HEK293 (cell line): ENCODE data around the gene PRKAG2.

ENCODE experiments used
- CTCF ChIA-PET: fragments of 350-600 bp; formaldehyde crosslinking; extraction: SDS; loops from one replicate; lab custom pipeline; 2021; ENCODE audit warnings: antibody characterized with exemption; lab: Yijun Ruan, JAX
- POLR2A ChIA-PET: fragments of 300-600 bp; formaldehyde crosslinking; extraction: SDS; loops from one replicate; lab custom pipeline; 2020; ENCODE audit warnings: antibody characterized with exemption, inconsistent platforms; lab: Yijun Ruan, JAX
- H3K27ac ChIP-seq: fragments of 200-500 bp; sonication (Bioruptor generic); 2 replicates; pipeline ENCODE4 v1.5.1; 2014; ENCODE audit warnings: low read depth, low read length, control low read depth, inconsistent platforms; ENCODE audit errors: extremely low read depth
- H3K36me3 ChIP-seq, 2 experiments: fragments of 200-500 bp in 1 of 2; sonication (Bioruptor generic) in 1 of 2; 1 replicate in 1 of 2; 2 replicates in 1 of 2; pipeline ENCODE4 v1.5.1; 2014 to 2017; ENCODE audit warnings: inconsistent platforms in 2 of 2, low read length in 2 of 2; ENCODE audit not compliant: control insufficient read depth in 2 of 2, insufficient read depth in 1 of 2
- H3K4me1 ChIP-seq: fragments of 200-500 bp; sonication (Bioruptor generic); 2 replicates; pipeline ENCODE4 v1.5.1; 2014; ENCODE audit warnings: mild to moderate bottlenecking, low read length, inconsistent platforms; ENCODE audit not compliant: control insufficient read depth, insufficient read depth
- H3K4me3 ChIP-seq: 2 replicates; pipeline ENCODE4 v1.5.1; 2011; ENCODE audit warnings: low read depth, mild to moderate bottlenecking, control low read depth, low read length, moderate library complexity
- H3K9me3 ChIP-seq: fragments of 200-500 bp; sonication (Bioruptor generic); 2 replicates; pipeline ENCODE4 v1.5.1; 2014; ENCODE audit warnings: low read depth, low read length, inconsistent platforms; ENCODE audit not compliant: control insufficient read depth, insufficient read depth
- RBAK ChIP-seq: fragments of 450-650 bp; formaldehyde crosslinking; IDR thresholded peaks from 2 replicates; pipeline ENCODE4 v1.5.1; 2016; ENCODE audit warnings: missing biosample characterization, missing genetic modification characterization
- ZNF114 ChIP-seq: fragments of 450-650 bp; formaldehyde crosslinking; IDR thresholded peaks from 2 replicates; pipeline ENCODE4 v1.5.0; 2017; ENCODE audit warnings: missing biosample characterization, missing genetic modification characterization
- ZNF121 ChIP-seq: fragments of 450-650 bp; formaldehyde crosslinking; IDR thresholded peaks from 2 replicates; pipeline ENCODE4 v1.5.1; 2016; ENCODE audit warnings: missing biosample characterization, missing genetic modification characterization
- ZNF202 ChIP-seq: fragments of 450-650 bp; formaldehyde crosslinking; IDR thresholded peaks from 2 replicates; pipeline ENCODE4 v1.5.1; 2016; ENCODE audit warnings: missing biosample characterization, missing genetic modification characterization, borderline replicate concordance
- ZNF221 ChIP-seq: fragments of 450-650 bp; formaldehyde crosslinking; IDR thresholded peaks from 2 replicates; pipeline ENCODE4 v1.5.1; 2017; ENCODE audit warnings: missing biosample characterization, missing genetic modification characterization, borderline replicate concordance
- ZNF266 ChIP-seq: fragments of 450-650 bp; formaldehyde crosslinking; IDR thresholded peaks from 2 replicates; pipeline ENCODE4 v1.5.1; 2016; ENCODE audit warnings: missing biosample characterization, missing genetic modification characterization, low read depth
- ZNF473 ChIP-seq: fragments of 450-650 bp; formaldehyde crosslinking; IDR thresholded peaks from 2 replicates; pipeline ENCODE4 v1.5.1; 2017; ENCODE audit warnings: missing biosample characterization, missing genetic modification characterization
- ZNF544 ChIP-seq: fragments of 450-650 bp; formaldehyde crosslinking; IDR thresholded peaks from 2 replicates; pipeline ENCODE4 v1.5.0; 2017; ENCODE audit warnings: missing biosample characterization, missing genetic modification characterization
- ZNF561 ChIP-seq: fragments of 450-650 bp; IDR thresholded peaks from 2 replicates; pipeline ENCODE4 v1.5.1; 2018; ENCODE audit warnings: missing biosample characterization, missing genetic modification characterization, borderline replicate concordance
- ZNF596 ChIP-seq: fragments of 450-650 bp; IDR thresholded peaks from 2 replicates; pipeline ENCODE4 v1.5.0; 2018; ENCODE audit warnings: missing biosample characterization, mild to moderate bottlenecking, missing genetic modification characterization, moderate library complexity
- TF ChIP-seq, protein P1 (sequence below): fragments of 450-650 bp; formaldehyde crosslinking; IDR thresholded peaks from 2 replicates; pipeline ENCODE4 v1.5.1; 2016; ENCODE audit warnings: missing biosample characterization, missing genetic modification characterization
- TF ChIP-seq, protein P2 (sequence below): fragments of 450-650 bp; formaldehyde crosslinking; IDR thresholded peaks from 2 replicates; pipeline ENCODE4 v1.5.1; 2016; ENCODE audit warnings: missing biosample characterization, missing genetic modification characterization
- TF ChIP-seq, protein P3 (sequence below): fragments of 450-650 bp; formaldehyde crosslinking; IDR thresholded peaks from 2 replicates; pipeline ENCODE4 v1.5.1; 2016; ENCODE audit warnings: missing biosample characterization, missing genetic modification characterization
- TF ChIP-seq, protein P4 (sequence below): fragments of 450-650 bp; IDR thresholded peaks from 2 replicates; pipeline ENCODE4 v1.5.1; 2018; ENCODE audit warnings: missing biosample characterization, missing genetic modification characterization
- TF ChIP-seq, protein P5 (sequence below): fragments of 450-650 bp; formaldehyde crosslinking; conservative IDR thresholded peaks from 2 replicates; pipeline ENCODE4 v1.5.1; 2016; ENCODE audit warnings: low read depth, missing biosample characterization, missing genetic modification characterization
- TF ChIP-seq, protein P6 (sequence below): fragments of 450-650 bp; formaldehyde crosslinking; IDR thresholded peaks from 2 replicates; pipeline ENCODE4 v1.5.1; 2016; ENCODE audit warnings: missing biosample characterization, missing genetic modification characterization

PRKAG2 gene

DNA sequence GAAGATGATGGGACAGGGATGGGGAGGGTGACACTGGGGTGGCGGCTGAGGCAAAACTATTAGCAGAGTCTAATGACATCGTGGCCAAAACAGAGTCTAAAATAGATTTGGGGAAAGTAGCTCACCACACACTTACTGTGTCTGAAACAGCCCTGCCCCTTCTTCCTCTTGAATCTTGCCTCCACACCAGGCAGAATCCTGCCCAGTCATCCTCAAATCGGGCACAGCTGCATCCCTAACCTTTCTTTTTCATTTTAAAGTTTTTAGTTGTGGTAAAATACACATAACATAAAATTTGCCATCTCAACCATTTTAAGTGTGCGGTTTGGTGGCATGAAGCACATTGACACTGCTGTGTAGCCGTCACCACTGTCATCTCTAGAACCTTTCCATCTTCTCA lies 90.0 kb downstream of the PRKAG2 start (continued):
- TF ChIP-seq ZNF596 (tag by site-specific recombination) = no peak
- TF ChIP-seq, protein P1, sequence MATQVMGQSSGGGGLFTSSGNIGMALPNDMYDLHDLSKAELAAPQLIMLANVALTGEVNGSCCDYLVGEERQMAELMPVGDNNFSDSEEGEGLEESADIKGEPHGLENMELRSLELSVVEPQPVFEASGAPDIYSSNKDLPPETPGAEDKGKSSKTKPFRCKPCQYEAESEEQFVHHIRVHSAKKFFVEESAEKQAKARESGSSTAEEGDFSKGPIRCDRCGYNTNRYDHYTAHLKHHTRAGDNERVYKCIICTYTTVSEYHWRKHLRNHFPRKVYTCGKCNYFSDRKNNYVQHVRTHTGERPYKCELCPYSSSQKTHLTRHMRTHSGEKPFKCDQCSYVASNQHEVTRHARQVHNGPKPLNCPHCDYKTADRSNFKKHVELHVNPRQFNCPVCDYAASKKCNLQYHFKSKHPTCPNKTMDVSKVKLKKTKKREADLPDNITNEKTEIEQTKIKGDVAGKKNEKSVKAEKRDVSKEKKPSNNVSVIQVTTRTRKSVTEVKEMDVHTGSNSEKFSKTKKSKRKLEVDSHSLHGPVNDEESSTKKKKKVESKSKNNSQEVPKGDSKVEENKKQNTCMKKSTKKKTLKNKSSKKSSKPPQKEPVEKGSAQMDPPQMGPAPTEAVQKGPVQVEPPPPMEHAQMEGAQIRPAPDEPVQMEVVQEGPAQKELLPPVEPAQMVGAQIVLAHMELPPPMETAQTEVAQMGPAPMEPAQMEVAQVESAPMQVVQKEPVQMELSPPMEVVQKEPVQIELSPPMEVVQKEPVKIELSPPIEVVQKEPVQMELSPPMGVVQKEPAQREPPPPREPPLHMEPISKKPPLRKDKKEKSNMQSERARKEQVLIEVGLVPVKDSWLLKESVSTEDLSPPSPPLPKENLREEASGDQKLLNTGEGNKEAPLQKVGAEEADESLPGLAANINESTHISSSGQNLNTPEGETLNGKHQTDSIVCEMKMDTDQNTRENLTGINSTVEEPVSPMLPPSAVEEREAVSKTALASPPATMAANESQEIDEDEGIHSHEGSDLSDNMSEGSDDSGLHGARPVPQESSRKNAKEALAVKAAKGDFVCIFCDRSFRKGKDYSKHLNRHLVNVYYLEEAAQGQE (tag by site-specific recombination) = no peak
- no peak for TF ChIP-seq ZNF121
- no peak for TF ChIP-seq ZNF544 (tag by site-specific recombination)
- no peak for TF ChIP-seq ZNF202
- no peak for TF ChIP-seq ZNF561 (tag by site-specific recombination)
- TF ChIP-seq ZNF473 (tag by site-specific recombination) = no peak
- TF ChIP-seq RBAK = no peak

DNA sequence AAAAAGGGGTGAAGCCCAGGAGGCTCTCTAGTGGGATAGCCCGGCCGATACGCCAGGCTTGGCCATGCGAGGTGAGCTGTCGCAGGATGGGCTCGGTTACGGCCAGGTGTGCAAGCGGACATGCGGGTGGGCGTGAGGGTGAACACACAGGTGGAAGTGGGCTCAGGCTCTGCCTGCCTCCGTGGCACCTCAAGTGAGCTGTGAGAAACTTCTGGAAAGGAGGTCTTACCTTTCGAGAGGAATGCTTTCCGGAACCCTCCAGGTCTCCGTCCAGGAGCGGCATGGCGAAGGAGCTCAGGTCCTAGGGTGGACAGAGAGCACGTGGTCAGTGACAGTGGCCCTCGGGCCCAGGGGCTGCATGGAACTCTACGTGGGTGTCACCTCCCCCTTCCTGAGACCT lies 90.7 kb downstream of the PRKAG2 start:
- ChIA-PET CTCF (interaction anchor here (0.7 kb wide), 1 partner anchor 73 kb away, joined by 3 read pairs; no protein-coding TSS in a partner anchor), POLR2A (no interaction called here)
- TF ChIP-seq, protein P2, sequence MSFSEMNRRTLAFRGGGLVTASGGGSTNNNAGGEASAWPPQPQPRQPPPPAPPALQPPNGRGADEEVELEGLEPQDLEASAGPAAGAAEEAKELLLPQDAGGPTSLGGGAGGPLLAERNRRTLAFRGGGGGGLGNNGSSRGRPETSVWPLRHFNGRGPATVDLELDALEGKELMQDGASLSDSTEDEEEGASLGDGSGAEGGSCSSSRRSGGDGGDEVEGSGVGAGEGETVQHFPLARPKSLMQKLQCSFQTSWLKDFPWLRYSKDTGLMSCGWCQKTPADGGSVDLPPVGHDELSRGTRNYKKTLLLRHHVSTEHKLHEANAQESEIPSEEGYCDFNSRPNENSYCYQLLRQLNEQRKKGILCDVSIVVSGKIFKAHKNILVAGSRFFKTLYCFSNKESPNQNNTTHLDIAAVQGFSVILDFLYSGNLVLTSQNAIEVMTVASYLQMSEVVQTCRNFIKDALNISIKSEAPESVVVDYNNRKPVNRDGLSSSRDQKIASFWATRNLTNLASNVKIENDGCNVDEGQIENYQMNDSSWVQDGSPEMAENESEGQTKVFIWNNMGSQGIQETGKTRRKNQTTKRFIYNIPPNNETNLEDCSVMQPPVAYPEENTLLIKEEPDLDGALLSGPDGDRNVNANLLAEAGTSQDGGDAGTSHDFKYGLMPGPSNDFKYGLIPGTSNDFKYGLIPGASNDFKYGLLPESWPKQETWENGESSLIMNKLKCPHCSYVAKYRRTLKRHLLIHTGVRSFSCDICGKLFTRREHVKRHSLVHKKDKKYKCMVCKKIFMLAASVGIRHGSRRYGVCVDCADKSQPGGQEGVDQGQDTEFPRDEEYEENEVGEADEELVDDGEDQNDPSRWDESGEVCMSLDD (tag by site-specific recombination) = no peak
- TF ChIP-seq, protein P3, sequence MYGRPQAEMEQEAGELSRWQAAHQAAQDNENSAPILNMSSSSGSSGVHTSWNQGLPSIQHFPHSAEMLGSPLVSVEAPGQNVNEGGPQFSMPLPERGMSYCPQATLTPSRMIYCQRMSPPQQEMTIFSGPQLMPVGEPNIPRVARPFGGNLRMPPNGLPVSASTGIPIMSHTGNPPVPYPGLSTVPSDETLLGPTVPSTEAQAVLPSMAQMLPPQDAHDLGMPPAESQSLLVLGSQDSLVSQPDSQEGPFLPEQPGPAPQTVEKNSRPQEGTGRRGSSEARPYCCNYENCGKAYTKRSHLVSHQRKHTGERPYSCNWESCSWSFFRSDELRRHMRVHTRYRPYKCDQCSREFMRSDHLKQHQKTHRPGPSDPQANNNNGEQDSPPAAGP = no peak
- TF ChIP-seq ZNF114 (tag by site-specific recombination) (no peak), ZNF266 (tag by site-specific recombination) (no peak), ZNF221 (tag by site-specific recombination) (no peak)
- TF ChIP-seq, protein P4, sequence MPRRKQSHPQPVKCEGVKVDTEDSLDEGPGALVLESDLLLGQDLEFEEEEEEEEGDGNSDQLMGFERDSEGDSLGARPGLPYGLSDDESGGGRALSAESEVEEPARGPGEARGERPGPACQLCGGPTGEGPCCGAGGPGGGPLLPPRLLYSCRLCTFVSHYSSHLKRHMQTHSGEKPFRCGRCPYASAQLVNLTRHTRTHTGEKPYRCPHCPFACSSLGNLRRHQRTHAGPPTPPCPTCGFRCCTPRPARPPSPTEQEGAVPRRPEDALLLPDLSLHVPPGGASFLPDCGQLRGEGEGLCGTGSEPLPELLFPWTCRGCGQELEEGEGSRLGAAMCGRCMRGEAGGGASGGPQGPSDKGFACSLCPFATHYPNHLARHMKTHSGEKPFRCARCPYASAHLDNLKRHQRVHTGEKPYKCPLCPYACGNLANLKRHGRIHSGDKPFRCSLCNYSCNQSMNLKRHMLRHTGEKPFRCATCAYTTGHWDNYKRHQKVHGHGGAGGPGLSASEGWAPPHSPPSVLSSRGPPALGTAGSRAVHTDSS (tag by site-specific recombination) = no peak
- TF ChIP-seq, protein P5, sequence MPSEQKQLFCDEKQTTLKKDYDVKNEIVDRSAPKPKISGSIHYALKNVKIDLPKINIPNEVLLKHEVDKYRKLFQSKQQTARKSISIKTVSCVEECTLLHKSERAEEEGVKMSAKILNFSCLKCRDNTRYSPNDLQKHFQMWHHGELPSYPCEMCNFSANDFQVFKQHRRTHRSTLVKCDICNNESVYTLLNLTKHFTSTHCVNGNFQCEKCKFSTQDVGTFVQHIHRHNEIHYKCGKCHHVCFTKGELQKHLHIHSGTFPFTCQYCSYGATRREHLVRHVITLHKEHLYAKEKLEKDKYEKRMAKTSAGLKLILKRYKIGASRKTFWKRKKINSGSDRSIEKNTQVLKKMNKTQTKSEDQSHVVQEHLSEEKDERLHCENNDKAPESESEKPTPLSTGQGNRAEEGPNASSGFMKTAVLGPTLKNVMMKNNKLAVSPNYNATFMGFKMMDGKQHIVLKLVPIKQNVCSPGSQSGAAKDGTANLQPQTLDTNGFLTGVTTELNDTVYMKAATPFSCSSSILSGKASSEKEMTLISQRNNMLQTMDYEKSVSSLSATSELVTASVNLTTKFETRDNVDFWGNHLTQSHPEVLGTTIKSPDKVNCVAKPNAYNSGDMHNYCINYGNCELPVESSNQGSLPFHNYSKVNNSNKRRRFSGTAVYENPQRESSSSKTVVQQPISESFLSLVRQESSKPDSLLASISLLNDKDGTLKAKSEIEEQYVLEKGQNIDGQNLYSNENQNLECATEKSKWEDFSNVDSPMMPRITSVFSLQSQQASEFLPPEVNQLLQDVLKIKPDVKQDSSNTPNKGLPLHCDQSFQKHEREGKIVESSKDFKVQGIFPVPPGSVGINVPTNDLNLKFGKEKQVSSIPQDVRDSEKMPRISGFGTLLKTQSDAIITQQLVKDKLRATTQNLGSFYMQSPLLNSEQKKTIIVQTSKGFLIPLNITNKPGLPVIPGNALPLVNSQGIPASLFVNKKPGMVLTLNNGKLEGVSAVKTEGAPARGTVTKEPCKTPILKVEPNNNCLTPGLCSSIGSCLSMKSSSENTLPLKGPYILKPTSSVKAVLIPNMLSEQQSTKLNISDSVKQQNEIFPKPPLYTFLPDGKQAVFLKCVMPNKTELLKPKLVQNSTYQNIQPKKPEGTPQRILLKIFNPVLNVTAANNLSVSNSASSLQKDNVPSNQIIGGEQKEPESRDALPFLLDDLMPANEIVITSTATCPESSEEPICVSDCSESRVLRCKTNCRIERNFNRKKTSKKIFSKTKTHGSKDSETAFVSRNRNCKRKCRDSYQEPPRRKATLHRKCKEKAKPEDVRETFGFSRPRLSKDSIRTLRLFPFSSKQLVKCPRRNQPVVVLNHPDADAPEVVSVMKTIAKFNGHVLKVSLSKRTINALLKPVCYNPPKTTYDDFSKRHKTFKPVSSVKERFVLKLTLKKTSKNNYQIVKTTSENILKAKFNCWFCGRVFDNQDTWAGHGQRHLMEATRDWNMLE (tag by site-specific recombination) = no peak
- TF ChIP-seq, protein P6, sequence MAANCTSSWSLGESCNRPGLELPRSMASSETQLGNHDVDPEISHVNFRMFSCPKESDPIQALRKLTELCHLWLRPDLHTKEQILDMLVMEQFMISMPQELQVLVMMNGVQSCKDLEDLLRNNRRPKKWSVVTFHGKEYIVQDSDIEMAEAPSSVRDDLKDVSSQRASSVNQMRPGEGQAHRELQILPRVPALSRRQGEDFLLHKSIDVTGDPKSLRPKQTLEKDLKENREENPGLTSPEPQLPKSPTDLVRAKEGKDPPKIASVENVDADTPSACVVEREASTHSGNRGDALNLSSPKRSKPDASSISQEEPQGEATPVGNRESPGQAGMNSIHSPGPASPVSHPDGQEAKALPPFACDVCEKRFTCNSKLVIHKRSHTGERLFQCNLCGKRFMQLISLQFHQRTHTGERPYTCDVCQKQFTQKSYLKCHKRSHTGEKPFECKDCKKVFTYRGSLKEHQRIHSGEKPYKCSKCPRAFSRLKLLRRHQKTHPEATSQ (tag by site-specific recombination) = no peak
- H3K4me3 ChIP-seq = no peak overlapping the region
- H3K4me1 ChIP-seq = no peaks in the 10 kb centered on the region
- H3K9me3 ChIP-seq = no peaks in the 10 kb centered on the region
- H3K27ac ChIP-seq = no peak overlapping the region
- H3K36me3 ChIP-seq = no peaks in the 10 kb centered on the region
